ENCODE measurements around the gene ZCCHC7.

GRCh38 chr9:37152365-37152764, 32.0 kb downstream of the ZCCHC7 start:
- TF ChIP-seq CTCF (IDR thresholded peaks at IDR 0.05 in 2 of 3, conservative IDR thresholded peaks at IDR 0.05 in 1 of 3; ENCODE audit: borderline replicate concordance in 1 of 3, insufficient read depth in 1 of 3, low read depth in 2 of 3, low read length in 2 of 3) = no peak
- no peak for TF ChIP-seq SP1 (IDR thresholded peaks at IDR 0.05; ENCODE audit: low read depth)
- no peak for TF ChIP-seq POLR2A (IDR thresholded peaks at IDR 0.05; ENCODE audit: borderline replicate concordance, extremely low read depth, insufficient read depth, insufficient read length)
- TF ChIP-seq YY1 (IDR thresholded peaks at IDR 0.05; ENCODE audit: extremely low read depth, insufficient replicate concordance, low read depth, low read length) = no peak

Measured in HCT116 (cell line).